ENCODE measurements around the gene NAP1L4.
"Not testable (repeated sequence)": the region's sequence is repeated elsewhere in the genome, so short reads cannot be mapped to it uniquely, and the experiment has no call there.

NAP1L4 gene

DNA sequence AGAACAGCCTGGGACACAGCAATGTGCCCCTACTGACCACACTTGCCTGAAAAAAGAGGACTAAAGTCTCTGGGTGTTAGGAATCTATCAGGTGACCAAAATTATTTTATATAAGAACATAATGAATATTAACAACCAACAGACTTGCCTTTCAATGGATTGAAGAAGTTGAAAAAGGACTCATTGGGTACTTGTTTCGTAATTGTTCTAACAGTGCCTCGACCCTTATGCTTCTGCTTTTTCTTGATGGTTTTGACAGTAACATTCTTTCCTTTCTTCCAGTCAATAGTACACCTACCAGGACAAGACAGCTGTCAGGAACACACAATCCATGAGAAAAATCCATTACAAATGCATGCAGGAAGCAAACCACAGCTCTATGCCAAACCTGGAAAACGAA, 33.9 kb downstream of the NAP1L4 start:
- no peak for DNase-seq (ENCODE audit: low read depth in 2 of 2)

DNA sequence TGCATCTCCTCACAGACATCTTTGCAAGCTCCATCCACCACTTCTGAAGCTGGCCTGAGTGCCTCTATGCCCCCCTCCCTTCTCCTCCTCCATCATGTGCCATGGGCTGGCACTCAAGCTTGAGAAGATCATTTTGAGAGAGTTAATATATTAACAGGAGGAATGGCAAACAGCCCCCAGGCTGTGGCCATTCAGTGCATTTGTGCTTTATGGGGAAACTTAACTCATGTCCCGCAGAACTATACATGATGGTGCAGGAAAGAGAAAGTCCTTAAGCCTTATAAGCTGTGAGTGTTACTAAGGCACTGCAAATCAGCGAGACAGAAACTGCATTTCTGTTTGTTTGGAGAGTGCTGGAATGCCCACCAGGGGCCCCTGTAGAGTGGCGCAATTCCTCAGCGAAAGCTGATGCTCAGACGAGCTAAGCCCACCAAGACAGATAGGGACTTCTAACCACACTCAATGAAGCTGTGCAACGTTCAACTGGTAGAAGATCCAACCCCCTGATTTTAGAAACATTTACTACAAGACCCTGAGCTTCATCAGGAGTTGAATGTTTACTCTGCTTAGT, 36.1 kb downstream of the NAP1L4 start:
- DNase-seq (ENCODE audit: low read depth in 2 of 2) = no peak

DNA sequence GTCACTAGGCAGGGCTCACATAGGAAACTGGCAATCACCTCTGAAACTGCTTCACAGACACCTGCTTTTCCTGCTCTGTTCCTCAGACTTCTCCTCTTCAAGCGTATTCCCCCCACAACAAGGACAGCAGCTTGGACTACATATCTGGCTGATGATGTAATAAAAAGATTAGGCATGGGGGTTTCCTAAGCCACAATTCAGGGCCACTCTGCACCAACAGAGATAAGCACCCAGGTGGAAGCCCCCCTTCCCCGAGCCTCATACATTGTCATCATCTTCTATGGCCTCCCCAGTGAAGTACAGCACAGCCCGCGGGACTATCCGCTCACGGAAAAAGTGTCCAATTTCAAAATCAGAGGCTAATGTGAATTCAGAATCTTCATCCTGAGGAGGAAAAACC, 37.9 kb downstream of the NAP1L4 start:
- DNase-seq (ENCODE audit: low read depth in 2 of 2) = no peak

DNA sequence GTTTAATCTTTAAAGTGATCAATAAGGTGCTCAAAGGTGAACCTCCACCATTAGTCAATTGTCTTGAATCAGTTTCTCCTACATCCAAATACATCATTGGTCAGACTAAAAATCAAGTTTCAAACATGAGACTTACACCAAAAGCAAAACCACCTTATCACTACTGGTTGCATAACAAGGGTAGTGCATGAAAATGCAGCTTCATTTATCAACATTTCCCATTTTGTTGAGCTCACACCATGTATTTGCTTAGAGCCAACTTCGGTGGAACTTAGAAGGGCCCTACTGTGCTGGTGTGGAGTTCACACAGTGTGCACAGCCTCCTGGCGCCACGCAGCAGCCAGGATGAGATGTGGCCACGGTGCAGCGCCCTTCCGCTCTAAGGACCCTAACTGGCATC, 39.8 kb downstream of the NAP1L4 start:
- no peak for DNase-seq (ENCODE audit: low read depth in 2 of 2)

DNA sequence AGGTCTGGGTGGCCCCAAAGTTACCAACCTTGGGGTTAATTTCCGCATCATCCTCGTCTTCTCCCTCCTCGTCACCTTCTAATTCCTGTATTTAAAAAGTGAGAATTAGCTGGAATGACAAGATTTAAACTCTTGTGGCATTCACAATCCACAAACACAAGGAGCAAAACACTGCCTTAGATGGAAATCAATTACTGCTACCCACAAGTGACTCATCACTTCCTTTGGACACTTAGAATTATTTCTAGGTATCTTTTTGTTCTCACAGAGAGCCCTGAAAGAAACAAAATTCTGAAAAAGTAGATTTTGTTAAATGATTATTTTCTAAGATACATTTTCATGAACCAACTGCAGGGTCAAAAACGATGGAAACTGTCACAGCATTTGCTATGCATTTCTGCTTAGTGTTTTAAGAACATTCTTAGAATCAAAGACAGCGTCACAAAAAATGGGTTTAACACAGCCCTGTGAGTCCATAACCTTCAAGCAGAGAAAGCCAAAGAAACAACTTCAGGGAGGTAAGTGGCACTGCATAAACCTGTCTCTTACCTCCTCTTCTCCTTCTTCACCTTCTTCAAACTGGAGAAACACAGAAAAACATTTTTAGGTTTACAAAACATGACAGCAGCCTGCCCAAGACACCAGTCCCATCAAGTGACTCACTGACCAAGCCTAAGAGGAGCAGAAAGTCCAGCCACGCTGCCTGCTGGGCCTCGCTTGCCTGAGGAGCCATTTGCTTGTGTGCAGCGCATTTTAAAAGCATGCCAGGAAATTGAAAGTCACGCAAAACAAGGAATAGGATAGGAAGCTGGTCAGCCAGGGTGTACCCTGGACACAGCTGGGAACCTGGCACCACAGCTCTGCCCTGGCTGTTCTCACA, 40.7 kb downstream of the NAP1L4 start:
- DNase-seq (ENCODE audit: low read depth in 2 of 2) = no peak

DNA sequence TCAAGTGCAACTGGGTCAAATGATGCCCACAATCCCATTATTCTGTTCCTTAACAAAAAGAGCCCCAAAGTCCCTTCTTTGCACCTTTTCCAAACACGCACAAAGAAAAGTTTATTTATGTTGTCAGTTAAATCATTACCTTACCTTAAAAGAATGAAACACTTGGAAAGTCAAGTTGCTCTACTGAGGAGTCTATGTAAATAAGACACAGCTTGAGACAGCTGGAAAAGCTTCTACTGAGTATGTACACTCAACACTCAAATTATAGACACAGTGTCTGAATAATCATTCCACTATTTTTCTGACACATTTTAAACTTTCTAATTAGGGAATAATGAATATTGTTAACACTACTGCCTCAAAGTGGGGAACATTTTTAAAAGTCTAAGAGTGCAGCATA, 41.3 kb downstream of the NAP1L4 start:
- no peak for DNase-seq (ENCODE audit: low read depth in 2 of 2)

DNA sequence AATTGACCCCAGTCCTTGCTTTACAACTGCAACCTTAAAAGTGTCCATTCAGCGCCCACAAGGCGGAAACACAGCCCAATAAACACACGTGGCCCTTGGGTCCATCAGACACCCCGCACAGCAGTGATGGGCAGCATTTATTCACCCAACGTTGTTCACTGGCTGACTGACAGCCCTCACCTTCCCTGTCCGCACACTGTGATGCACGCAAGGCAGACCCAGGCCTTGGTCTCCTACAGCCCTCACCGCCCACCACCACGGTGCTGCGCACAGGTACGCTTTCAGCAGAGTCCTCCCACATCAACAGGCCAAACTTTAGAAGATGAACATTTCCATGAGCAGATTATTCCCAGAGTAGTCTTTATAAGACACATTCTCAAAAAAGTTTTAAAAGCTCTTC, 42.2 kb downstream of the NAP1L4 start:
- DNase-seq (ENCODE audit: low read depth in 2 of 2) = no peak

DNA sequence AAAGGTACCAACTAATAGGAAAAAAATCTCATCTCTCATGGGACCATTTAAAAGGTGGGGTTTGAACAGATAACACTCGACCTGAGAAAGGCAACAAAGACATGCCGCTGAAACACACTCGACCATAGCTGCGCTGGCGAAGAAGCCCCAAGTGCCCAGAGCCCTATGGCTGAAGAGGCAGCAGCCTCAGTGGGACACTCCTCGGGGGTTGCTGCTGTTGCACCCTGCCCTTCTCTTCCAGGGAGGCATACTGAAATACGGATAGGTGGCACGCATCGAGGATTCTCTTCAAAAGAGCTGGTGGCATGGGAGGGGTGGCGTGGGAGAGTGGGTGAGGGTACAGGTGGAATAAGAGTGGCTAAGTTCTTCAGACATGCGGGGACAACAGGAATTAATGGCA, 44.4 kb downstream of the NAP1L4 start:
- no peak for DNase-seq (ENCODE audit: low read depth in 2 of 2)

DNA sequence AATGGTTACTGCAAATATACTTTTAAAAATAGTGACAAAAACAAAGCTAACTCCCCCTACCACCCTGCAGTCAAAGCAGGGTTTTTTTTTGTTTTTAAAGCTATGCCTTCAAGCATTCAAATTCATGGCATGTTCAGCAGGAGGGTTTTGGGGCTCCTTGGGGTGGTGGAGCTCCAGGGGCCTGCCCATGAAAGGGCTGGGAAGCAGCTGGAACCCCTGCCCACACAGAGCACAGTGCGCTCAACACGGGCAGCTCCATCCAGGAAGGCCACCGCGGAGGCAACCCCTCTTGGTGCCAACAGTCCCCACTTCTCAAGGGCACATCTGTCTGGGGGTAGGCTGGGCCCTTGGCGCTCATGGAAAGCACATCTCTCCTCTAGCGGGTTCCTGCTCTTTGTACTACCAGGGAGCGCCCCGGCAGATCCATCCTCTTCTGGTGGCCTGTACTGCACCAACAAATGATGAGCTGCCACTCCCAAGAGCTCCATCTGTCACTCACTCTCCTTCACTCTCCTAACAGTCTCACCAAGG, 46.3 kb downstream of the NAP1L4 start:
- no peak for DNase-seq (ENCODE audit: low read depth in 2 of 2)

DNA sequence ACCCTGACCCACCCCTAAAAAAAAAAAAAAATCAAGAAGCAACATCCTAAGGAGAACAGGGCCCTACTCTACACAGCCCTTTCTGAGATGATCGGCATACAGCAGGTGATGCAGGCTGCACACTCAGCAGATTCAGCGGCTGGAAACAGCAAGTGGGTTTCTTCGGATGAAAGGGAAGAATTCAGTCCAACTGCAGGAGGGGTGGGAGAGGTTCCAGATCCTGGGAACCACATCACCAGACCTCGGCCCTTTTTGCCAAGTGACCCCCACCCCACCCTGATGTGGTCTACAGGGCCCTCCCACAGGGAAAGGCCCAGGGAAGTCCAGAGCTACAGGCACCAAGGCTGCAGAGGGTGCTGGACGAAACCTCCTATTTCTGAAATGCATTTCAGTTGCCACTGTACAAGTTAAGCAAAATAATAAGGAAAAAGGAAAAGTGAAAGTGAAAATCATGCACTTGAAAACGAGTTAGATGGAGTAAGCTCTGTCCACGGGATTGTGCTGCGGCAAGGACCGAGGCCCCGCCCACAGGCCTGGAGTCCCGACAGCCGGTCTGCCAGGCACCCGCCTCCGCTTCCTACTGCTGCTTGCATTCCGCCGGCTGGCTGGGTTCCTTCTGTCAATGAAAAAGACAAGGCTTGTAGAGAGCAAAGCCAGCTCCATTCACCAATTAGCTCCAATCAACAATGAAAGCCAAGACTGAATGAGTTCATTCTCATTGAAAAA, 46.9 kb downstream of the NAP1L4 start:
- DNase-seq (ENCODE audit: low read depth in 2 of 2) = no peak

DNA sequence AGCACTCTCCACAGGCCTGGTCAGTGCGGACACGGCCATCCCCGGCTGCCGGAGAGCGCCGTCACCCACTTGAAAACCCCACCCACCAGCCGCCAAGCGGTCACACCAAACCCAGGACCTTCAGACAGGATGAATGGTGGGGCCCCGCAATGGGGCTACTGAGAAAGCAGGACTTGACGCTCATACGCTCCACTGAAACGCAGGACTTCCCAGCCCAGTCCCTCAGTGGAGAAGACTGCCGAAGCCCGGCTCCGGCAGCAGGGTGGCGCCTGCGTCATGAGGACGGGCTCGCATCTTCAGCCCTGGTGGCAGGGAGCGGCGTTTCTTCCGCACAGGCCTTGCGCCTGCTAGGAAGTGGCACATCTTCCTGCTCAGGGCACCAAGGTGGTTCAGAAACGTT, 47.6 kb downstream of the NAP1L4 start:
- no peak for DNase-seq (ENCODE audit: low read depth in 2 of 2)

DNA sequence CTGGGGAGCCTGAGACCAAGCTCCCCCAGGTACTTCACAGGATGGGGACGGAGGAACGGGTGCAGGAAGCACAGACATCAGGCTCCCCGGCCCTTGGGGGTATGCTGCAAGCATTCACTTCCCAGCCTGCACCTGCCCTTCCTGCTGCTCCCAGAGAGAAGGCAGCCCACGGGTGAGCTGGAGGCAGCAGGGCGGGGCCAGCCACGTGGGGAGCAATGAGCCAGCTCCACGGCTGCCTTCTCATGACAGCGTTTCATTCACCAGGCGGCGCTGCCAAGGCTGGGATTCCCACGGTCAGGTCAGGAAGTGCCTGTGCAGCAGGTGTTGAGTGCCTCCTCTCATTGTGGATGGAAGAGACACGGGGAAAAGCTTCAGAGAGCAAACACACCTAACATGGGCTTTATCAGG, 48.4 kb downstream of the NAP1L4 start:
- DNase-seq (ENCODE audit: low read depth in 2 of 2) = no peak

DNA sequence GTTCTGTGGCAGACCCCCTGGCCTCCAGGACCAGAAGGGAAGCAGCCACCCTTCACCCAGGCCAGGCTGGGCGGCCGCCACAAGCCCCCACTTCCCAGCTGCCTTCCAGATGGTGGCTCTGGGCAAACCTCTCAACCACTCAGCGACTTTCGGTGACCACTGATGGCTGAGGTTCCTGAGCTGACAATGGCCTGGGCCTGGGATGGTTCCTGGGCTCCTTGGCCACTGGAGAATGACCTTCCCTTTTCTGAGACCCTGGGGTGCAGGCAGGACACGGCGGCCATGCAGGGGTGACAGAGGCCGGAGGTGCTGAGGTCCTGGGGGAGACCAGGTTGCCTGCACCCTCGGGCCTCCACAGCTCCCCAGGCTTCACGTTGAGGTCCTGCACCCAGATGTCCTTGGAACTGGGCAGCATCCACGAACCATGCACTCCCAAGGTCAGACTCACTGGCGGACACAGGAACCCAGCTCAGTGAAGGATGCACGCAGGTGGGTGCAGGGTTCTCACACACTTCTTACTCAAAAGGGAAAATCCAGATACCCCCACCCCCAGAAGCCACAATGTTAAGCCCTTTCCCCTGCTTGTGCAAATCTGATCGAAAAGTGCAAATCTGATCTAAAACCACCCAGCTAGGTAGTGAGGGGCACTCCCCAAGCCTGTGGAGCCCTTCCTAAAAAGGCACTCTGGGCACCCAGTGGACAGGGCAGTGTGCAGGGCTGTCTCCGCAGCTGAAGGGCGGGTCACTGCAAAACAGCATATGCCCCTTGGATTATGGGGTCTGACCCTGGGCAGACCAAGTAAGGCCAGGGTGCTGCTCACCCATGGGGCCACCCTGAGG, 49.0 kb downstream of the NAP1L4 start:
- no peak for DNase-seq (ENCODE audit: low read depth in 2 of 2)

DNA sequence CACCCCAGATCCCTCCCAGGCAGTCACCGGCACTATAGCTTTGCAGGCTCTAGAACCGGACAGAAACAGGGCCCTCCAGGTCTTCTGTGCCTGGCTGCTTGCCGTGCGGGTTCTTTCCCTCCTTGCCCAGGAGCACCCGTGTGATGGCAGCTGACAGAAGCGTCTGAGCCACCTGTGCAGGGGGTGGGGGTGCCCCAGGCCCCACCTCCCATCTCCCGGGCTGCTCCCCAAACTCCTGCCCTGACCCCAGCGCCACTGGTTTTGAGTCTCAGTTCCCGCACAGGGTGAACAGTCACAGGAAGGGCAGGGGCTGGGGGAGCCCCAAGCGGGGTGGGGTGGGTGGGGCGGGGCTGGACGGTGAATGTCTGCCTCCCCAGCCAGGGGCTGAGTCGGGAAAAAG, 49.7 kb downstream of the NAP1L4 start:
- DNase-seq (ENCODE audit: low read depth in 2 of 2) = no peak

DNA sequence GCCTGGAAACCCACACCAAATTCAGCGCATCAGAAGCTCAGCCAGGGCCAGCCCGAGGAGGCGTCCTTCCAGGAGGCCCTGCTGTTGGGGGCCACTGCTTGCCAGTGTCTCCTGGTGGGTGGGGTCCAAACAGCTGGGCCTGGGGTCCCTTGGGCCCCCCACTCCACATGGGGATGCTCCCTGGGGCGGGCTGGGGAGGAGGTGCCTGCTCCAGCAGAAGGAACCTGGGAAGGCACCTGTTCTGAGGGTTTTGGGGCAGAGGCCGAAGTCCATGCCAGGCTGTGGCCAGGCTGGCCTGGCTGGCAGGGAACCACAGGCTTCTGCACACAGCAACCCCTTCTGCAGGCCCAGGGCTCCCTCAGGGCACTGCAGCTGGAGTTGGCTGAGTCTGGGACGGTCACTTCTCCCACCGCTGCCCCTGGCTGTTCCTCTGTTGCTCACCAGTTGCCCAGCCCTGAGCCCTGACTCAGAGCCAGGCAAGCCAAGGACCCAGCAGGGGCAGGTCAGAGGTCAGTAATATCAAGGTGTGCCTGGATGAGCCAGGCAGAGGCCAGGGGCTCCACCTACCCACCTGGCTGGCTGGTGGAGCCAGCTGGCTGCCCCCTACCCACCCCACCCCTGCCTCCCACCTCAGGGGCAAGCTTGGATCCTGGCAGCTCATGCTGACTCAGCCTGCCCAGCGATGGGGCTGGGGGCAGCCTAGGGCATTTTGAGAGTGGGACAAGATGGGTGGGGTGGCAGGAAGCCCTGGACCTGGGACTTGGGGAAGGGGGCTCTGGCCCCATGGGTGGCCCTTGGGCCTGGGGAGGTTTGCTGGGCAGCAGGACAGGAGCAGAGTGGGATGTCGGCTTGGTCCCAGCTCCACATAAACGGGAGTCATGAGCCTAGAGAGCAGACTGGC, 51.0 kb downstream of the NAP1L4 start:
- no peak for DNase-seq (ENCODE audit: low read depth in 2 of 2)

DNA sequence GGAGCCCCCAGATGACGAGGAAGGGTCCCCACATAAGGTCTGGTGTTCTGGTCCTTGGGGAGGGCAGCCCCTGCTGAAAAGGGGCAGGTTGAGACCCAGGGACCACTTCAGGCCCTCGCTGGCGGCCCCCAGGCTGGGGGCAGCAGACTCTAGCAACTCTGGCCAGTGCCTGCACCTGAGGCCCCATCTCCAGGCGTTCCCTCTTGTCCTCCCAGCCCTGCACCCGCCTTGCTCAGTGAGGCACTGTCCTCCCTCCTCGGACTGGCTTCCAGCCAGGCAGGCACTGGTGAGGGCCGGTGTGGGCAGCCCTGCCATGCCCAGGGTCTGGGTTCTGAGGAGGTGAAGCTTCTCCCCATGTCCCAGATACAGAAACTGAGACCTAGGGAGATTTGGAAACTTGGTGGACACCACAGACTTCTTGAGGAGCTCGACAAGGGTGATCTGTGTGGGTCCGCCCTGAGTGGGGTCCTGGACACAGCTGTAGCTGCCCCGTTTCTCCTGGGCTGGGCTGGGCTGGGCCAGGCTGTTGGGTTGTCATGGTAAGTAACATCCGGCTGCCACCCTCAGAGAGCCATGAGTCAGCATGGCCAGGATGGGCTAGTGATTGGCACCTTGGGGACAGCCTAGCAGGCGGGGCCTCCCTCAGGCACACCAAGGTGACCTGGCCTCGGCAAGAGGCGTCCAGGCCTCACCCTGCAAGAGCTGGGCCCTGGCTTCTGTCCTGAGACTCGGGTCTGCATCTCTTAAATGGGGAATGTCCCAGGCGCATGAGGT, 51.8 kb downstream of the NAP1L4 start:
- DNase-seq (ENCODE audit: low read depth in 2 of 2) = no peak

DNA sequence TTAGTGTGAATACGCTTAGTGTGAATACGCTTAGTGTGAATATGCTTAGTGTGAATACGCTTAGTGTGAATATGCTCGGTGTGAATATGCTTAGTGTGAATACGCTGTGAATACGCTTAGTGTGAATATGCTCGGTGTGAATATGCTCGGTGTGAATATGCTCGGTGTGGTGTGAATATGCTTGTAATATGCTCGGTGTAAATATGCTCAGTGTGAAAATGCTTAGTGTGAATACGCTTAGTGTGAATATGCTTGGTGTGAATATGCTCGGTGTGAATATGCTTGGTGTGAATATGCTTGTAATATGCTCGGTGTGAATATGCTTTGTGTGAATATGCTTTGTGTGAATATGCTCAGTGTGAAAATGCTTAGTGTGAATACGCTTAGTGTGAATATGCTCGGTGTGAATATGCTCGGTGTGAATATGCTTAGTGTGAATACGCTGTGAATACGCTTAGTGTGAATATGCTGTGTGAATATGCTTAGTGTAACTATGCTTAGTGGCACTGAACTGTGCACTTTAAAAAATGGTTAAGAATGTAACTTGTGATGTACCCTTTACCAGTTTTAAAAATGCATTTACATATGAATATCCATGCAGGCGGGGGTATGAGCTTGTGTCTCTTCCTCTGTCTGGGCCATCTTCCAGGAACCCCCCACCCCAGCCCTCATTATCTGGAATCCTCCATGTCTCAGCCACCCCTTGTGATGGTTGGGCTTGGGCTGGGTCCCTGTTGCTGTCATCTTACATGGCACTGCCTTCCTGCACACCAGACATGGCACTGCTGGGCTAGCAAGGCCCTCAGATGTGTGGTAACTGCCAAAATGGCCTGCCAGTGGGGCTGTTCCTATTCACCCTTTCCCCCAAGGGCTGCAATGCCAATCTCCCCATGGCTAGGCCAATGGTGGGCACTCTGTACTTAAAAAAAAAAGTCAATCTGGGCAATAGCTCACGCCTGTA, 53.4 kb downstream of the NAP1L4 start:
- DNase-seq (ENCODE audit: low read depth in 2 of 2) = not testable (repeated sequence)

DNA sequence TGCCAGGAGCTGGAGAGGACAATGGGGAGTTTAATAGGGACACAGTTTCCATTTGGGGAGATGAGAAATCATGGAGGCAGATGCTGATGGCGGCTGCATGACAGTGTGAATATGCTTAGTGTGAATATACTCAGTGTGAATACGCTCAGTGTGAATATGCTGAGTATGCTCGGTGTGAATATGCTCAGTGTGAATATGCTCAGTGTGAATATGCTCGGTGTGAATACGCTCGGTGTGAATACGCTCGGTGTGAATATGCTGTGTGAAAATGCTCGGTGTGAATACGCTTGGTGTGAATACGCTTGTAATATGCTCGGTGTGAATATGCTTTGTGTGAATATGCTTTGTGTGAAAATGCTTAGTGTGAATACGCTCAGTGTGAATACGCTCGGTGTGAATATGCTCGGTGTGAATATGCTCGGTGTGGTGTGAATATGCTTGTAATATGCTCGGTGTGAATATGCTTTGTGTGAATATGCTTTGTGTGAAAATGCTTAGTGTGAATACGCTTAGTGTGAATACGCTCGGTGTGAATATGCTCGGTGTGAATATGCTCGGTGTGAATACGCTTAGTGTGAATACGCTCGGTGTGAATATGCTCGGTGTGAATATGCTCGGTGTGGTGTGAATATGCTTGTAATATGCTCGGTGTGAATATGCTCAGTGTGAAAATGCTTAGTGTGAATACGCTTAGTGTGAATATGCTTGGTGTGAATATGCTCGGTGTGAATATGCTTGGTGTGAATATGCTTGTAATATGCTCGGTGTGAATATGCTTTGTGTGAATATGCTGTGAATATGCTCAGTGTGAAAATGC, 54.3 kb downstream of the NAP1L4 start:
- DNase-seq (ENCODE audit: low read depth in 2 of 2) = not testable (repeated sequence)

All from stimulated activated CD8-positive, alpha-beta memory T cell treated with anti-CD3 and anti-CD28 coated beads, Interleukin-2, amount 100 ng/mL, for 1 hour (primary cell).